ENCODE data around the gene CDC42SE1.

DNA sequence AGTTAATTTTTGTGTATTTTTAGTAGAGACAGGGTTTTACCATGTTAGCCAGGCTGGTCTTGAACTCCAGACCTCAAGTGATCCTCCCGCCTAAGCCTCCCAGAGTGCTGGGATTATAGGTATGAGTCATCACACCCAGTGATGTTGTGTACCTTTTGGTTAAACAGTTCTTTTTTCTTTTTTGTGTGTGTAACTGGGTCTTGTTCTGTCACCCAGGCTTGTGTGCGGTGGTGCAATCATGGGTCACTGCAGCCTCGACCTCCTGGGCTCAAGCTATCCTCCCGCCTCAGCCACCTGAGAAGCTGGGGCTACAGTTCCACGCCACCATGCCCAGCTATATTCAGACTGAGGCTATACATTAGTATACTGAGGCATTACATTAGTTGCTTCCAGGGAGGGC lies 48.9 kb upstream of the CDC42SE1 start:
- no peak for TF ChIP-seq TCF12 (IDR thresholded peaks at IDR 0.05; ENCODE audit: low read depth)
- no peak for TF ChIP-seq ZBTB7A (IDR thresholded peaks at IDR 0.05; ENCODE audit: low read depth)
- no peak for TF ChIP-seq FOXM1 (IDR thresholded peaks at IDR 0.05; ENCODE audit: borderline replicate concordance, low read depth)
- no peak for TF ChIP-seq USF1 (IDR thresholded peaks at IDR 0.05)
- TF ChIP-seq EP300 (IDR thresholded peaks at IDR 0.05; ENCODE audit: borderline replicate concordance): no peak
- TF ChIP-seq CREB1 (IDR thresholded peaks at IDR 0.05; ENCODE audit: low read depth): no peak
- no peak for TF ChIP-seq YY1 (IDR thresholded peaks at IDR 0.05; ENCODE audit: low read depth)
- TF ChIP-seq TAF1 (IDR thresholded peaks at IDR 0.05; ENCODE audit: low read depth): no peak
- TF ChIP-seq, protein P1, sequence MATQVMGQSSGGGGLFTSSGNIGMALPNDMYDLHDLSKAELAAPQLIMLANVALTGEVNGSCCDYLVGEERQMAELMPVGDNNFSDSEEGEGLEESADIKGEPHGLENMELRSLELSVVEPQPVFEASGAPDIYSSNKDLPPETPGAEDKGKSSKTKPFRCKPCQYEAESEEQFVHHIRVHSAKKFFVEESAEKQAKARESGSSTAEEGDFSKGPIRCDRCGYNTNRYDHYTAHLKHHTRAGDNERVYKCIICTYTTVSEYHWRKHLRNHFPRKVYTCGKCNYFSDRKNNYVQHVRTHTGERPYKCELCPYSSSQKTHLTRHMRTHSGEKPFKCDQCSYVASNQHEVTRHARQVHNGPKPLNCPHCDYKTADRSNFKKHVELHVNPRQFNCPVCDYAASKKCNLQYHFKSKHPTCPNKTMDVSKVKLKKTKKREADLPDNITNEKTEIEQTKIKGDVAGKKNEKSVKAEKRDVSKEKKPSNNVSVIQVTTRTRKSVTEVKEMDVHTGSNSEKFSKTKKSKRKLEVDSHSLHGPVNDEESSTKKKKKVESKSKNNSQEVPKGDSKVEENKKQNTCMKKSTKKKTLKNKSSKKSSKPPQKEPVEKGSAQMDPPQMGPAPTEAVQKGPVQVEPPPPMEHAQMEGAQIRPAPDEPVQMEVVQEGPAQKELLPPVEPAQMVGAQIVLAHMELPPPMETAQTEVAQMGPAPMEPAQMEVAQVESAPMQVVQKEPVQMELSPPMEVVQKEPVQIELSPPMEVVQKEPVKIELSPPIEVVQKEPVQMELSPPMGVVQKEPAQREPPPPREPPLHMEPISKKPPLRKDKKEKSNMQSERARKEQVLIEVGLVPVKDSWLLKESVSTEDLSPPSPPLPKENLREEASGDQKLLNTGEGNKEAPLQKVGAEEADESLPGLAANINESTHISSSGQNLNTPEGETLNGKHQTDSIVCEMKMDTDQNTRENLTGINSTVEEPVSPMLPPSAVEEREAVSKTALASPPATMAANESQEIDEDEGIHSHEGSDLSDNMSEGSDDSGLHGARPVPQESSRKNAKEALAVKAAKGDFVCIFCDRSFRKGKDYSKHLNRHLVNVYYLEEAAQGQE (IDR thresholded peaks at IDR 0.05; ENCODE audit: low read depth): no peak
- no peak for TF ChIP-seq CEBPB (IDR thresholded peaks at IDR 0.05)
- no peak for TF ChIP-seq NFIC (IDR thresholded peaks at IDR 0.05)
- TF ChIP-seq RAD21 (IDR thresholded peaks at IDR 0.05; ENCODE audit: low read depth): no peak
- TF ChIP-seq TEAD4 (IDR thresholded peaks at IDR 0.05): no peak
